ENCODE results near the gene RGS17.

DNA sequence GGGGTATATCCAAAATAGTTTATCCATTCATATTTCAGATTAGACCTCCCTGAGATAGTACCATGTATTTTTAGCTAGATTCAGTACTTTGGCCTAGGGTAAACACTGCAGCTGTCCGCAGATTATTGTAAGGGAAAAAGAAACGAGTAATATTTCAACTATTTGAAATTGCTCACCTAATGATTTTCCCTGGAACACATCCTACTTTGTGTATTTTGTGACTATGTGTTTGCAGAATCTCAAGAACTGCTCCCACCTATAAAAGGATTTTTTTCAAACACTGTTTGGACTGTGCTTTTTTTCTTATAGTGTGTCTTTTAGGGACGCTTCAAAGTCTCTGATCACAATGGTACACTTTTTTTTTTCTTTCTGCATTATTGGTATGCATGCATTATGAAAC is 42.3 kb downstream of the RGS17 start:
- TF ChIP-seq CTCF (IDR thresholded peaks at IDR 0.05), result no peak
- no peak for TF ChIP-seq POLR2A (IDR thresholded peaks at IDR 0.05)

All from thyroid gland (tissue), 4 donors.